GM12874 (cell line): Measurements from ENCODE around the gene GTF2A1L.

Source experiments
- CTCF ChIP-seq: IDR thresholded peaks from 2 replicates; pipeline ENCODE4 v1.5.1; 2011; ENCODE audit warnings: low read depth, mild to moderate bottlenecking, control low read depth, low read length, moderate library complexity; ENCODE audit not compliant: insufficient read depth

The GTF2A1L gene

GRCh38 chr2:48592067-48592466 lies 25.6 kb upstream of the GTF2A1L start:
- TF ChIP-seq CTCF: no peak

DNA sequence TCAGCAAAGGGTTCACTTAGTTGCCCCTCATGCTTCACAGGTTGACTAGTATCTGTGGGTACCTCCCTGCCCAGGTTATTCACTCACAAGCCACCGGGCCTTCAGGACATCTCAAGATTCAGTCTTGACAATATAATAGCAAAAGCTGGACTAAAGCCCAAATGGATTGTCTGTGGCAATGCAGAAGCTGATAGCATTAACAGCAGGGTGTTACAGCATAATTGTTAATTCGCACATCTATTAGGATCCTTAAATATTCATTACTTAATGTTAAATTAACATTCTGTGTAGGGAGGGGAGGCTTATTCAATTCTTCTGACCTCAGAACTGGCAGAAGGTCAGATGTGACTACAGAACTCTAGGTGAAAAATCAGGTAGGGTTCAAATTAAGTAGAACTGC lies 20.2 kb upstream of the GTF2A1L start:
- TF ChIP-seq CTCF: no peak

DNA sequence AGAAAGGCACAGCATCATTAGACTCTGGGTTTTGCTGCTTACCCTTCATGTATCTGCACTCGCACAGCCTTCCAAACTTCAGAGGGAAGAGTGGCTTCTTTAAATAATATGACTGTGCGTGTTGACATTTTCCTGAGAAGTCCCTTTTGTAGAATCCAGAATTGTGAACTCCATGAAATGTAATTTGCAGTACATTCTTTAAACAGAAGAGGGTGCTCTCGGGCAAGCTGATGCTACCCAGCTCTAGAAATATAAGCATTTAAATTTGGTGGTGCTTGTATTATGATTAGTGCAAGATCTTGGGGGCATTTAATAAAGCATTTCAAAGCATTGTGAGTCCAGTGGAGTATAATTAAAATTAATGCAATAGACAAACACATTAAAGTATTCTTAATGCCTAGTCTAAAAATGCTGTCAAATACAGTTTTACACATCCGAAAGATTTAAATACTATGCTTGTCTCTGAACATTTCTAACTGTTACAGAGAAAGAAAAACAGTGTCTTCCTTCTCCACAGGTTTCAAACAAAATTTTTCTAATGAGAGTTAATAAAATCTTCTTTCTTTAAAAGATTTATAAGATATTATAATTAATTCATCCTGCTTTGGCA lies 17.3 kb upstream of the GTF2A1L start:
- TF ChIP-seq CTCF: peak; percentile 54; the same call in 1 of the 2 replicates

DNA sequence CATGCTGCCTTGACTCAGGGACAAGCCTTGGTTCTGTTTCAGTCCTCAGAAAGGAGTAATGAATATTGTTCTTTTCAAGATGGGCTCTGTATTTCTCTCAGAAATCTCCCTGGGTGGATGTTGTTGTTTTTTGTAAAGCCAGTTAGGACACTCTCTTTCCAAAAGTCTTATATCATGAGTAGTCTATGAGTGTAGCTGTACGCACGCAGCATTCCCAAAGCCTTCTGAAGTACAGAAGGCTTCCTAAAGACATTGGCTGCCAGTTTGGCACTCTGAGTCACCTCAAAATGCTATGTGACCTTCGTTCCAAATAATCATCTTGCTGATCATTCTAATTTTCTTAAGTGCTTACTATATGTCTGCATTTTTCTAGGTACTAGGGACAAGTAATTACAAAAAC lies 16.7 kb upstream of the GTF2A1L start:
- TF ChIP-seq CTCF: no peak

GRCh38 chr2:48601349-48601748 lies 16.3 kb upstream of the GTF2A1L start:
- TF ChIP-seq CTCF: peak; percentile 59

DNA sequence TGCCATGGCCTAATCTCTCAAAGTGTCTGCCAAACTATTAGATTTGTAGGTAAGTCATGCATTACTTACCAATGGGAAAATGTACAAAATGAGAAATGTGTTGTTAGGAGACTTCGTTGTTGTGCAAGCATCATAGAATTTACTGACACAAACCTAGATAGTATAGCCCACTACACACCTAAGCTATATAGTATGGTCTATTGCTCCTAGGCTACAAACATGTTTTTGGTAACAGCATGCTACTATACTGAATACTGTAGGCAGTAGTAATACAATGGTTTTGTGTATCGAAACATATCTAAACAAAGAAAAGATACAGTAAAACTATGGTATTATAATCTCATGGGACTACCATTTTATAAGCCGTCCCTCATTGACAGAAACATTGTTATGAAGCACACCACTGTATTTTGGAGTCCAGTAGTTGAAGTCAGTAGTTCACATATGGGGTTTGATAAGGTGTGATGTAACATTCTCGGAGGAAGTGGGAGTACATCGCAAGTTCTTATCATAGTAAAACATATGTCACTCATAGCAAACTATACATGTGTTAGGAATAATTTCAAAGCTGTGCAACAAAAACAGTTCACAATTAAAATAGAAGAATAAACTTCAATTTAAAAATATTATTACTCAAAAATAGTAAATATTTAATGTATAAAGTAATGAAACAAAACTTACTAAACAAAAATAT lies 12.0 kb upstream of the GTF2A1L start:
- TF ChIP-seq CTCF: no peak

- no peak for TF ChIP-seq CTCF
Measured at GRCh38 chr2:48607307-48608014, 10.2 kb upstream of the GTF2A1L start.
